ENCODE results near the gene LAMA4. TPM values are rescaled to one million over a fixed set of nuclear protein-coding genes. Genes with fewer than 3 reads are reported as not detected.

LAMA4 gene
- total RNA-seq, 1 donor from 2014 or later = 56.5 TPM

DNA sequence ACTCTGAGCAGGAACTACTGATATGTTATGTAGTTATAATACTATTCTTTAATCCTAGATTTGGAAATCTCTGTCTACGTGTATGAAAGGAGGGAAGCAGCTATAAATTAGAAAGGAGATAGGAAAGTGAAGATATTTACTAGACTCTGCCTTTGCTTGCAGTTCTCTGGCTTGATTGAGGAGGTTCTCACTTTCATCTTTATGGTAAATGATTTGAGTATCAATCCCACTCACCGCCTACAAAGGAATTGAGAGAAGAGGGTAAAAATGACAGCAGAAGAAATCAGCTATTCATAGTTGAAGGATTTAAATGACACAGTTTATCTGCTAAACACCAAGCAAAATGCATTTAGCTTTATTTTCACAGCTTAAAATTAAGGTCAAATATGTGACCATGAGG, 99.7 kb downstream of the LAMA4 start:
- Histone ChIP-seq H3K36me3 (no peaks in the 10 kb centered on the region), H3K27ac (no peak overlapping the region)

GRCh38 chr6:112153926-112154607, 100.3 kb downstream of the LAMA4 start:
- Histone ChIP-seq H3K27me3 (no peaks in the 10 kb centered on the region), H3K4me3 (no peak overlapping the region), H3K27ac (no peak overlapping the region), H3K4me1 (peaks cover 15% of the 10 kb centered on the region), H3K9me3 (no peaks in the 10 kb centered on the region), H3K36me3 (no peaks in the 10 kb centered on the region)
- no peak for TF ChIP-seq POLR2AphosphoS5 (IDR thresholded peaks at IDR 0.05; ENCODE audit: insufficient read depth in 1 of 2, low read depth in 1 of 2)
- no peak for TF ChIP-seq CTCF (IDR thresholded peaks at IDR 0.05)
- TF ChIP-seq POLR2A (IDR thresholded peaks at IDR 0.05) = no peak
- DNase-seq (ENCODE audit: extremely low spot score in 2 of 2) = no peak
- intact Hi-C loops (cut with DNase I) = no loop called here

More for the DNA sequence above, 99.7 kb downstream of the LAMA4 start:
- intact Hi-C loops (cut with DNase I) = no loop called here
- no peaks in the 10 kb centered on the region for H3K9me3 ChIP-seq
- no peaks in the 10 kb centered on the region for H3K27me3 ChIP-seq
- peaks cover 9% of the 10 kb centered on the region for H3K4me1 ChIP-seq
- no peak for DNase-seq (ENCODE audit: extremely low spot score in 2 of 2)
- TF ChIP-seq POLR2AphosphoS5 (IDR thresholded peaks at IDR 0.05; ENCODE audit: insufficient read depth in 1 of 2, low read depth in 1 of 2) (no peak), CTCF (IDR thresholded peaks at IDR 0.05) (no peak), POLR2A (IDR thresholded peaks at IDR 0.05) (no peak)
- H3K4me3 ChIP-seq = no peak overlapping the region

GRCh38 chr6:112150363-112150762, 104.0 kb downstream of the LAMA4 start:
- H3K36me3 ChIP-seq = peaks cover 0 to 5% of the 10 kb centered on the region in 2 donors
- intact Hi-C loops (cut with DNase I) = no loop called here
- peaks cover 15% of the 10 kb centered on the region for H3K4me1 ChIP-seq
- no peak overlapping the region for H3K4me3 ChIP-seq
- H3K27me3 ChIP-seq = no peaks in the 10 kb centered on the region
- H3K27ac ChIP-seq = peak overlapping the region; percentile 77
- no peaks in the 10 kb centered on the region for H3K9me3 ChIP-seq
- DNase-seq (ENCODE audit: extremely low spot score in 2 of 2) = no peak
- TF ChIP-seq POLR2AphosphoS5 (IDR thresholded peaks at IDR 0.05; ENCODE audit: insufficient read depth in 1 of 2, low read depth in 1 of 2) = no peak
- no peak for TF ChIP-seq POLR2A (IDR thresholded peaks at IDR 0.05)
- TF ChIP-seq CTCF (IDR thresholded peaks at IDR 0.05) = no peak

GRCh38 chr6:112149719-112150263, 104.6 kb downstream of the LAMA4 start:
- Histone ChIP-seq H3K36me3 (peaks cover 0 to 5% of the 10 kb centered on the region in 2 donors), H3K27ac (peak overlapping the region; percentile 77), H3K4me3 (no peak overlapping the region), H3K9me3 (no peaks in the 10 kb centered on the region), H3K4me1 (peaks cover 15% of the 10 kb centered on the region), H3K27me3 (no peaks in the 10 kb centered on the region)
- no peak for TF ChIP-seq POLR2AphosphoS5 (IDR thresholded peaks at IDR 0.05; ENCODE audit: insufficient read depth in 1 of 2, low read depth in 1 of 2)
- TF ChIP-seq POLR2A (IDR thresholded peaks at IDR 0.05) = no peak
- no peak for TF ChIP-seq CTCF (IDR thresholded peaks at IDR 0.05)
- intact Hi-C loops (cut with DNase I) = no loop called here
- DNase-seq (ENCODE audit: extremely low spot score in 2 of 2) = no peak

GRCh38 chr6:112149236-112149635, 105.1 kb downstream of the LAMA4 start:
- intact Hi-C loops (cut with DNase I) = no loop called here
- no peak for DNase-seq (ENCODE audit: extremely low spot score in 2 of 2)
- no peaks in the 10 kb centered on the region for H3K9me3 ChIP-seq
- H3K4me1 ChIP-seq = peaks cover 15% of the 10 kb centered on the region
- no peak for TF ChIP-seq POLR2AphosphoS5 (IDR thresholded peaks at IDR 0.05; ENCODE audit: insufficient read depth in 1 of 2, low read depth in 1 of 2)
- H3K4me3 ChIP-seq = no peak overlapping the region
- H3K27me3 ChIP-seq = no peaks in the 10 kb centered on the region
- H3K27ac ChIP-seq = peak overlapping the region; percentile 77
- peaks cover 0 to 5% of the 10 kb centered on the region in 2 donors for H3K36me3 ChIP-seq

All from vagina (tissue), 2 donors.